H54 (cell line): ENCODE data around the gene PDE4B.

Experiments
- DNase-seq: peaks from one replicate; pipeline ENCODE4 v3.0.0; 2011; ENCODE audit warnings: low spot score, mixed read lengths; ENCODE audit not compliant: insufficient read length
- FAIRE-seq: peaks from 3 replicates; lab custom pipeline; 2011; peaks lifted over from hg19 to GRCh38; lab: Jason Lieb, UNC
- POLR2A ChIP-seq: IDR thresholded peaks from 2 replicates; pipeline ENCODE4 v1.6.1; 2011; ENCODE audit warnings: low read depth, mild to moderate bottlenecking, low read length

Gene PDE4B

DNA sequence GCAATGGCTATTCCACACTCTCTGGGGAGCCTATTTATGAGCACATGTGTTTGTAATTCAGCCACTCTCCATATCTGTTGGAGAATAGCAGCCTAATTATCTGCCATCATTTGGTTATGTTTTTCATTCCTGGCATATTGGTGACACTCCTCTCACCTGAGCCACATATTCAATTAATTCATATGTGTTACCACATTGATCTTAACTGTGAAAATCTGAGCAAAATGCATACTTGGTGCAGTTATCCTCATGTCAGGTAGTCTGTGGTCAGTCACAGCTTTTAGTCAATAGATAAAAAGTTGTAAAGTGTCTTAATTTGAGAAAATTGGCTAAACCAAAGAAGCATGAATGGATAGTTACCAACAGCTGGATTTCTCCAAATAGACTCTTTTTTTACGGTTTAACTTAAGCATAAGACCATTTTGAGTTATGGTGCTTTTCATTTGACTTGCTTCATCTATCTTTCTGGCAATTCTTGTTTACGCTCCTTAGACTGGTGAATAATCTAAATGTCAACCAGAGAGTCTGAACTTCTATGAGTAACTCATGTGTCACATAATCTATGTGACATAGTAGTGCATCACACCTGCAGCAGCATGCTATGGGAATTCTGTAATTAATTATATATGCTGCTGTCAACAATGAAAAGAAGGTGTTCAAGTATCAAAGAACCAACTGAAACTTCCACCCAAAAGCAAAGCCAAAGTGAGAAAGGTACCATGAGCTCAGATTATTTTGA lies 553.5 kb downstream of the PDE4B start:
- DNase-seq (no peak), FAIRE-seq (peak; percentile 6)

DNA sequence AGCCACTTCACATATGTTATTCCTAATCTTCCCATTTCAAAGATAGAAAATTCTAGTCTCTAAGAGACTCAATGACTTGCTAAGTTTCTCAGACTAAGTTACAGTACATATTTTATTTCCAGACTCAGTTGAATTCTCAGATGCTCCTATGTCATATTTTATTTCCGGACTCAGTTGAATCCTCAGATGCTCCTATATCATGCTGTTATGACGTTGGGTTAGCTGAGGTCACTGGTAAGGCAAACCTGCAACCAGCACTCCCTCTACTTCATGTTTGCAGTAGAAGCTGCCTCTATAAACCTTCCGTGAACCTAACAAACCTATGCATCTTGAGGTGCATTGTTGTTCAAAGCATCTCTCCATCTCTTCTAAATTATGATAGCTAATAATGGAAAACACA lies 554.2 kb downstream of the PDE4B start:
- no peak for DNase-seq
- FAIRE-seq: no peak
- TF ChIP-seq POLR2A: no peak

More for the DNA sequence above, 553.5 kb downstream of the PDE4B start:
- TF ChIP-seq POLR2A: no peak

DNA sequence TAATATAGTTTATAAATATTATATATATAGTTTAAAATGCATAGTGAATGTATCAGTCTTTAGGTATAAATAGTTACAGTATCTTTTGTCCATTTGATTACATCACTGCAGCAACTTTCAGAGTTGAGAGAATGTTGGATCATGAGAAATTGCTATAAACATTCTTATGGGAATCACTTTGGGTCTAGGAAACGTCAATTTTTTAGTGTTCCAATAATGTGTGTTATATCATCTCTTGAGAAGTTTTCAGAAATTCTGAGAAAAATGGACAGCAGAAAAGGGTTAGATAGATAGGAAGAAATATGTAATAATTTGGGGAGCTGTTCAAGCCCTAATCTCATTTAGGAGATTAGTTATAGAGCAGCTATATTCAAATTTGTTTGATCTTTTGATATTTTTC lies 556.1 kb downstream of the PDE4B start:
- no peak for DNase-seq
- no peak for FAIRE-seq
- TF ChIP-seq POLR2A: no peak

DNA sequence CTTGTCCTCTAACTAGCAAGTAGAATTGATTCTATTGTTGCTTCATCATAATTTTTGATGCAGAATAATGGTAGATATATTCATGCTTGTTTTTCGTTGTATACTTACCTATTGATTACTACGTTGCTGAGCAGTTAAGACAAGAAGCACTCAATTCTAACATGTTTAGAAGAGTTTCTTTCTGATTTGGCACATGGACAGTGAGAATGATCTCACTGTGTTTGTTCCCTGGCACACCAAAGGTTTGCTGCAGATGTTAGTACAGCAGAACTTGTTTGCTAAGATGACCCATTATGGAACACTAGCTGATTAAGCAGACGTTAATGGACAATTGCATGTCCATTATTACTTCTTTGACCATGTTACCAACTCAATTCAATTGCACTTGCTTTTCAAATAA lies 556.5 kb downstream of the PDE4B start:
- no peak for DNase-seq
- peak; percentile 64 for FAIRE-seq
- TF ChIP-seq POLR2A: no peak

DNA sequence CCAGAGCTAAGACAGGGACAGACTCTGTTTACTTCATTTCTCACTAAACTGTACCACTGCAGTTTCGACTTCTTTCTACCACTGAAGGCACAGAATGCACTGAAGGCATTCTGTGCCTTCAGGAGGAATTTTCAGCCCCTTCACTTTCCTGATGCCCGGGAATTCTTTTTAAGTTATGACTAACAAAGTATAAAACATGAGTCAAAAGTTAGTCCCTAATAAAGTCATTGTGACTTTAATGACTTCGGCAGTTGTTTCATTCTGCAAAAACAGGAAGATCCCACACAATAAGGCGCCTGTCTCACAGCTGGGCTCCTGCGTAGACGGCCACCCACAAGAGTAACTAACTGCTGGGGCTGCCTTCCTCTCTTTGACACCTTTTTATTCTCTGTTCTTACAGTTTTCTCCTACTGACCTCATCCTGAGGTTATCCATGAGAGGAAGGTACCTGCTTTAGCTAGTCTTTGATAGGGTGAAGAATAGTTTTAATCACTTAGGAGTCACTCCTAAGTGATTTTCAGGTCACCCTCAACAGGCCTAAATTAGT lies 557.4 kb downstream of the PDE4B start:
- no peak for TF ChIP-seq POLR2A
- DNase-seq: no peak
- FAIRE-seq: peak; percentile 85

DNA sequence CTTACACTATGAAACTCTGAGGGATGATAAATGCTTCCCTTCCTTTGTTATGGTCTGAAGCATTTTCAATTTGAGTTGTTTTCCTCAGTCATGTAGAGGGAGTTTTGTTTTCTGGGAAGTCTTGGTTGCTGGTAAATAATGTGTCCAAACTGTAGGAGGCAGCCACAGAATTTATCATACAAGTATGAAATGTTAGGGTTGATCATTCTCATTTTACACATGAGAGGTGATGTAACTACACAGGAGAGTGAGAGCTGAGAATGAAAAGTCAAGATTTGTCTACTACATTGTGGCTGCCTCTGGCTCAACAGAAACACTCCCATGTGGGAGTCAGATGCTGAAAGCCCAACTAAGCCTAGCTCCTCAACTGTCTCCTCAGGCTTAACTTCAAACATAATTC lies 558.8 kb downstream of the PDE4B start:
- TF ChIP-seq POLR2A: no peak
- no peak for DNase-seq

DNA sequence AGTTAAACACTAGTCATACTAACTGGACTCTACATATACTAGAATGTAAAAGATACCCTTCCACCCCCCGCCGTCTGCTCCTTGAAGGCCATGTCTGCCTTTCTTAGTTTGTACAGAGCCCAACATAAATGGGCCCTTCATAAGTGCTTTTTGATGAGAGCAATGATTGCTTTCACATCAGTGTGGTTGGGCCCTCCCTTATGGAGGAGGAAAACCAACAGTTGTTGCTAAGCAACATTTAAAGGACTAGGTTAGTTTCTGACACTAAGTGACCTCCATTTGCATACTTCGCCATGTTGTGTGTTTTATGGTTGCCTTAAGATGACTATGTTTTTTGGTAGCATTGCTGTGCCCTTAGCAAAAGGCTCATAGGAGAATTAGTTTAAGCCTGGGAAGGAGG lies 559.2 kb downstream of the PDE4B start:
- DNase-seq (no peak), FAIRE-seq (no peak)
- no peak for TF ChIP-seq POLR2A

More for the DNA sequence above, 558.8 kb downstream of the PDE4B start:
- FAIRE-seq: peak; percentile 83

DNA sequence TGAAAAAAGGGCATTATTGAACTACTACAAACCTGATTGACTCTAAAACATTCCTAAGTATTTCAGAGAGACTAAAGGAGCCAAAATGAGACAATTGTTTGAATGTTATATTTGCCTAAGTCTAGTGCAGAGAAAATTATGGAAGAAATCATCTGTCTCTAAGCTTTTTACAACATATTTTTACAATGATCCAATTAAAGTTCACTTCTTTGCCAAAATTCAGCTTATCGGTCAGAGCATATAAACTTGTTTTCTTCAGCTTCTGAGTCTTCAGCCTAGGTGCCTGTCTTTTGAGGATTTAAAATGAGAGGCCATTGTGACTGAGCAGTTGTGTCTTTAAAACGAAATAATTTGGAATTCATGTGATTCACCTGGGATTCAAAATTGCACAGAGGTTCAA lies 560.1 kb downstream of the PDE4B start:
- no peak for TF ChIP-seq POLR2A
- DNase-seq: no peak
- no peak for FAIRE-seq

DNA sequence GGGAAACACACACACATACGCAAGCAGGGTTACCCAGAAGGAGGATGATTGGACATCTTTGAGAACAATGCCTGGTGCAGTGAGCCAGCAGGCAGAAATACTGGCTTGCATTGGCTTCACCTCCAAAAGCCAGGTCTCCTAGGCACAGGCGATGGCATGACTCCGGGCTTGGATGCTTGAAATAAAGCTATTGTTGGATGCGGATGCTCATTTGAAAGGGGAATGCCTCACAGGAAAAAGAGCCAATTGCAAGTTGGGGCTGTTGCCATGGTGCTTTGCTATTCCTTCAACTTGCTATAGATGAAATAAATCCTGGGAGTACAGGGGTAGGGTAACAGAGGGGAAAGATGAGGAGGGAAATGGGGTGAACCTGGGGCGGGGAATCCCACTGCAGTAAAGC lies 560.6 kb downstream of the PDE4B start:
- FAIRE-seq (no peak), DNase-seq (no peak)
- no peak for TF ChIP-seq POLR2A

DNA sequence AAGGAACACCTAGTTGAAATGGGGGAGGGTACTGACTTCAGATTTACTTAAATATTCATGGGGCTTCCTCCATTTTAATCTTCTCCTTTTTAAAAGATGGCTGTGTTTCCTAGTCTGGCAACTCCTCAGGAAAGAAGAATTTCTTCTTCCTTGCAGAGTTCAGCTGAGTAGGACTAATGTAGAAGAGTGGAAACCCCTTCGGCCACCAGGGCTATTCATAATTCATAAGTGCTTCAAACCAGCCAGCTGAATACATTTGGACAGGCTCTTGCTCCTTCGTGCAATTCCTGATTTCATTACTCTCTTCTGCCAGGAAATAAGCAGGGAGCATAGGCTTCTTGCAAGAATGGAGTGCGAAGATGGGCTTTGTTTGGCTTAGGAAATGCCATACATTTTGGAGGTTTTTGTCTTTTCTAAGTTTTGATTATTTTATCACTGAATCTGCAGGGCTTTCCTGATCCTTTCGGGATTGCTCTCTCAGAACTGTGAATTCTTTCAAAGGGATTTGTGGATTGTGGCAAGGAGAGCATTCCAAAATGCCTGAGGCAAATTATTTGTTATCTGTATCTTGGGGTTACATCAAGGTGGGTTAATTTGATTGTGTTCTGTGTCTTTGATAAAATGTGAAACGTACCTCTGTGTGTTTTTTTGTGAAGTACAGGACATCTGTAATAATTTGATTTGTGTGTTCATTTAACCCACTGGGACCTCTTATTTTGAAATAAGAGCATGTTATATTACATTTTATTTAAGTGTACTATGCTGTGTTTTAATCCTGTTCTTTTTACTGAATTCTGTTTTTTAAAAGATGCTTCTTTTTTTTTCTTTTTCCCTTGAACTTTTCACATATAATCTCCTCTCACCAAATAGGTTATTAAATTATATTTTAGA lies 561.9 kb downstream of the PDE4B start:
- FAIRE-seq (no peak), DNase-seq (no peak)

DNA sequence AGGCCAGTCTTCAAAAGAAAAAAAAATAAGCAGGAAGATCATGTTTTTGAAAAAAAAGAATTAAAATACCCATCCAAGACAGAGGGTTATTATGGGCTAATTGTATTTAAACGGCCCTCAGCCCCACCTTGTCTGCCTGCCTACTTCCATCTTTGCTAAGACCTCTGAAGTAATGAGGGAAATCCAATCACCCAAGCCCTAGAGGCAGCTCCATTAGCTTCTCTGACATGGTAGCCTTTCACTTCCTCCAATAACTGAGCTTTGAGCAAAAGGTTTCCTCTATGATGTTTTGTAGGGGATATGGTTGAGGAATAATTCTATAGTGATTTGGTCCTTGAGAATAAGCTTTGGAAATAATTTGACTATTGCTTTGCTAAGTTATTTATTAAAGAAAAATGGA lies 563.1 kb downstream of the PDE4B start:
- TF ChIP-seq POLR2A: no peak
- no peak for FAIRE-seq
- DNase-seq: no peak

More for the DNA sequence above, 561.9 kb downstream of the PDE4B start:
- TF ChIP-seq POLR2A: no peak

DNA sequence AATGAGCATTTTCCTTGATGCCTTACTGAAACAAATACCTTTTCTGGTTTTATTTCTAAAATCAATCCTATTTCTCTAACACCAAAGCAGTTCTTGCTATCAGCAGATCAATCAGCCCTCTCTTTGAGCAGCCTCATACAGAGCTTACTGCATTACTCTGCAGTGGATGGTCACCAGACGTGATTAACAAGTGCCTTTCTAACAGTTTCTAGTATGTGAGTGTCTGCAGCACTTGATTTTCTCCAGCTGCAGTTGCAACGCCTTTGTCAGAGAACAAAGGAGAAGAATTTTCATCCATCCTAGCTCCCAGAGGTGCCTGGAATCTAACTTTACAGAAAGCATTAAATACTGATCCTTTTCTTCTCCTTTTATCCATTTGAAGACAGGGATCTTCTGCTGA lies 563.9 kb downstream of the PDE4B start:
- DNase-seq (no peak), FAIRE-seq (no peak)
- TF ChIP-seq POLR2A: no peak

DNA sequence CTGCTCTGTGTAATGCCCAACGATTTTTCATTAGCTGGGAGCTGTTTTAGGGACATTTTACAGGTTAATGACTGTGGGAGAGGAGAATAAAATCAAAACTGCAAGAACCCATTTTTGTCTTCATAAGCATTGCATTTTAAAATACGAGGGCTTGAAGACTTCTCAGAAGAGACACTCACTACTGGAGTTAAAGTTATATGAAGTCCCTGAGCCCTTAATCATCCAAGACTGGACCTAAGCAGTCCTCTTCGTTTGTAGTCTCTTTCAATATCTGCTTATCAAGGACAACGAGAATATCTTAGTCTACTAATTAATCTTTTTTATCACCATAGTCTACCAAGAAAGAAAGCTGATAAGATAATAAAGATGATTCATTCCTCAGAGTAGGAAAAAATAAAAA lies 564.3 kb downstream of the PDE4B start:
- no peak for TF ChIP-seq POLR2A
- no peak for DNase-seq
- FAIRE-seq: no peak

DNA sequence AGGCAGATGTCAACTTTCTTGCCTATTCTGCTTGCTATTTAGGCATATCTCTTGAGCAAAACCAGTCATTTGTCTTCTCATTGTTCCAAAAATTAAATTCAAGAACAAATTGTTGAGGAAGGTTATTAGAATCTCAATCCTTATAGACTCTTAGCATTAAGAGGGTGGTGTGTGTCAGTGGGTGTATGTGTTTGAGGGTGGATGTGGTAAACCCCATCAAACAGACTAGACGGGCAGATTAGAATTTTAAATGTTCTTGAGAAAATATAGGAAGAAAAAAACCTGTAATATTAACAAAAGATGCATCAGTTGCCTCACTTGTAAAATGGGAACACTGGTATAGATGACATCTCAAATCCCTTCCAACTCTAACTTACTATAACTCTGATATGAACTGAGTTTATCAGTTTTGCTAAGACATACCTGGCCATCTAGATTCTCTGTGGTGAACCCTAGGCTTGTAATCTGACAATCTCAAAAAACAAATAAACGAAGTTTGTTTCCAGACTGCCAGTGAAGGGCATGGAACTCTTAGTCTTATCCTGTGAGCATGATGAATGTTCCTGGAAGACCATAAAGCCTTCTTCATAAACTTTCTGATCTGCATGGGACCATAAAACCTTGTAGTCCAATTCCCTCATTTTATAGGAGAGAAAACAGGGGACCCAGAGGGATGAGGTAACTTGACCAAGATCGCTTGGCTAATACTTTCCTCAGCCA lies 564.9 kb downstream of the PDE4B start:
- TF ChIP-seq POLR2A: no peak
- no peak for FAIRE-seq
- no peak for DNase-seq

DNA sequence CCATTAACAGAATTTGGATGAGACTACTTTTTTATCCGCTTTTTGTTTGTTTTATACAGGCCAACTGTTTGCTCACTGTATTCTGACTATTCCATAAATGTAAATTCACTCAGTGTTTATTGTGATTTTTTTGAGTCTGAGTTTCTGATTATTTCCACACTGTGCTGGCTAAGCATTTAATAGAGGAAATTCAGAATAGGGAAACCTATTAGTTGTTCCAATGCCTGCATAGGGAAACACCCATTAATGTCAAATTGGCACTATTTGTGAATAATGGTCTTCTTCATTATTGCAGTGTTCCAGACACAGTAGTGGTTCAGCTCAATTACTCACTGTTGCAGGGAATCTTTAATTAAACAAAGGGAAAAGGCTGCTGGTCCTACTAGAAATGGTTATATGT lies 566.6 kb downstream of the PDE4B start:
- no peak for TF ChIP-seq POLR2A
- no peak for FAIRE-seq
- DNase-seq: no peak
